RWPE1 (cell line): ENCODE data around the gene CASKIN1.
"Not testable (repeated sequence)": the region's sequence is repeated elsewhere in the genome, so short reads cannot be mapped to it uniquely, and the experiment has no call there.

ENCODE experiments used
- CTCF ChIA-PET: fragments of 350-600 bp; sonication (Branson Sonifier 250); formaldehyde crosslinking; extraction: SDS; loops from one replicate; lab custom pipeline; 2021; lab: Yijun Ruan, JAX
- POLR2A ChIA-PET: fragments of 400-600 bp; formaldehyde crosslinking; extraction: SDS; loops from one replicate; lab custom pipeline; 2020; ENCODE audit warnings: antibody characterized with exemption; ENCODE audit not compliant: low non-redundant PET; lab: Yijun Ruan, JAX
- DNase-seq: peaks from one replicate; pipeline ENCODE4 v3.0.0; 2012; ENCODE audit warnings: low spot score
- H3K27ac ChIP-seq: fragments of 450-650 bp; 2 replicates; pipeline ENCODE4 v1.5.1; 2017
- TF ChIP-seq, protein P1 (sequence below): fragments of 450-650 bp; conservative IDR thresholded peaks from 2 replicates; pipeline ENCODE4 v1.5.1; 2017; ENCODE audit warnings: low read depth, mild to moderate bottlenecking

The CASKIN1 gene

DNA sequence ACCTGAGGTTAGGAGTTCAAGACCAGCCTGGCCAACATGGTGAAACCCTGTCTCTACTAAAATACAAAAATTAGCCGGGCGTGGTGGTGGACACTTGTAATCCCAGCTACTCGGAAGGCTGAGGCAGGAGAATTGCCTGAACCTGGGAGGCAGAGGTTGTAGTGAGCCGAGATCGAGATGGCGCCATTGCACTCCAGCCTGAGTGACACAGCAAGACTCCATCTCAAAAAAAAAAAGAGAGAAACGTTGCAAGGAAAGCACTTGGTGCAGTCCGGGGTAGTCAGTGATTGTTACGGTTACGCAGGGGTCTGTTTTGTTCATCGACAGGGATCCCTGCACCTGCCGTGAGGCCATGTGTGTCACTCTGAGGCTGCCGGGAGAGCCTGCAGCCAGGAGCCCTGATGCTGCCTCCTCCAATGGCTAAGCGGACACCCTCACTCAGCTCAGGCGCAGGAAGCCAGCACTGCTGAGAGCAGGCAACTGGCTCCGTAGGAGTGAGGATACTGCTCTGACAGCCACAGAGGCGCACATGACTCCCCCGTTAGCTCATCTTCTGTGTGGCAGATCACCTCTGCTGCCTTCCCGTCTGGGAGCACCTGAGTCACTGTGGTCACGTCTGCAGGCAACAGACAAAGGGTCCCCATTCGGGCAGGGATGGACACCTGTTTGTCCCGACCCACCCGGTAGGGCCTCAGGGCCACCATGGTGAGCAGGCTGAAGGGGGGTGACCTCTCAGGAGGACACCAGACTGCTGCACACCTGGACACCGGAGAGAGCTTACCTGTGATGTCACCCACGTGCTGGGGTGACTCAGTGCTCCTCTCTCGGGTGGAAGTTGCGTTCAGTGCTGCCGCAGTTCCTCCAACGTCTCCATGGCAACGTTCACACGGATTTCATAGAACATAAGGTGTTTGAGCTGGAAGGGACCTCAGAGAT is 53.2 kb downstream of the CASKIN1 start:
- TF ChIP-seq, protein P1, sequence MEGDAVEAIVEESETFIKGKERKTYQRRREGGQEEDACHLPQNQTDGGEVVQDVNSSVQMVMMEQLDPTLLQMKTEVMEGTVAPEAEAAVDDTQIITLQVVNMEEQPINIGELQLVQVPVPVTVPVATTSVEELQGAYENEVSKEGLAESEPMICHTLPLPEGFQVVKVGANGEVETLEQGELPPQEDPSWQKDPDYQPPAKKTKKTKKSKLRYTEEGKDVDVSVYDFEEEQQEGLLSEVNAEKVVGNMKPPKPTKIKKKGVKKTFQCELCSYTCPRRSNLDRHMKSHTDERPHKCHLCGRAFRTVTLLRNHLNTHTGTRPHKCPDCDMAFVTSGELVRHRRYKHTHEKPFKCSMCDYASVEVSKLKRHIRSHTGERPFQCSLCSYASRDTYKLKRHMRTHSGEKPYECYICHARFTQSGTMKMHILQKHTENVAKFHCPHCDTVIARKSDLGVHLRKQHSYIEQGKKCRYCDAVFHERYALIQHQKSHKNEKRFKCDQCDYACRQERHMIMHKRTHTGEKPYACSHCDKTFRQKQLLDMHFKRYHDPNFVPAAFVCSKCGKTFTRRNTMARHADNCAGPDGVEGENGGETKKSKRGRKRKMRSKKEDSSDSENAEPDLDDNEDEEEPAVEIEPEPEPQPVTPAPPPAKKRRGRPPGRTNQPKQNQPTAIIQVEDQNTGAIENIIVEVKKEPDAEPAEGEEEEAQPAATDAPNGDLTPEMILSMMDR: no peak
- H3K27ac ChIP-seq: peak overlapping the region; percentile 8; the same call in 1 of the 2 replicates
- ChIA-PET POLR2A (interaction anchor here (0.5 kb wide), 1 partner anchor 244 kb away, joined by 3 read pairs; no protein-coding TSS in a partner anchor), CTCF (interaction anchor here (0.8 kb wide), 1 partner anchor 22 kb away, joined by 4 read pairs; no protein-coding TSS in a partner anchor)
- no peak for DNase-seq

DNA sequence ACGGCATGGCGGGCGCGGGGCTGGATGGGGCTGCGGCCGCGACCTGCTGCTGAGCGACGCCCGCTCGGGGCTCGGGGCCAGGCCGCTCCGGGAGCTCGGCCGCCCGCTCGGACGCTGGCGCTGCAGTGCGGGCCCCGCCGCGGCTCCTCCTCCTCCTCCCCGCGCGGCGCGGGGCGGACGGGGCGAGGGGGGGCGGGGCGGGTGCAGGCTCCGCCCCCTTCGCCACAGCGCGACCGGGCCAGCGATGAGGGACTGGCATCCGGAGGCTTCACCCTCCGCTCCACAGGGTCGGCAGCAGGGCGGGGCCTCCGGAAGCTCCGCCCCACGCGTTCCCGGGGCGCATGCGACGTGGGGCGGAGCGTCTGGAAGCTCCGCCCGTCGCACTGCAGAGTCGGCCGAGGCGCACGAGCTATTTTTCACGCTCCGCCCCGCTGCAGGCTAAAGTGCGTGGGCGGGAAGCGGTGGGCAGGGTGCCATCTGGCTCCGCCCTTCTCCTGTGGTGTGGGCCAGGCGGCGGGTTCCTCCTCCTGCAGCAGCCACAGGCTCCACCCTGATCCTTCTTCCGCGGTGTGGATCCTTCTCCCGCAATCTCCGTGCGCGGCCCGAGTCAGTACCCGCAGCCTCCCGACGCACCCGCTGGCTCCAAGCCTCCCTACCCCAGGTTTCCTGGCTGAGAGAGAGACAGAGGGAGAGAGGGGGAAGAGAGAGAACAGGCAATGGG is 60.5 kb downstream of the CASKIN1 start, which contains the start of gene PKD1:
Gene PKD1, minus strand, starts transcription at position 129 of the 721 bp plus-strand sequence. CDS start 209 bp downstream, outside the sequence.
- POLR2A ChIA-PET, CTCF ChIA-PET, DNase-seq: not testable (repeated sequence)
- H3K27ac ChIP-seq: peak within 1 kb of the TSS; percentile 82

DNA sequence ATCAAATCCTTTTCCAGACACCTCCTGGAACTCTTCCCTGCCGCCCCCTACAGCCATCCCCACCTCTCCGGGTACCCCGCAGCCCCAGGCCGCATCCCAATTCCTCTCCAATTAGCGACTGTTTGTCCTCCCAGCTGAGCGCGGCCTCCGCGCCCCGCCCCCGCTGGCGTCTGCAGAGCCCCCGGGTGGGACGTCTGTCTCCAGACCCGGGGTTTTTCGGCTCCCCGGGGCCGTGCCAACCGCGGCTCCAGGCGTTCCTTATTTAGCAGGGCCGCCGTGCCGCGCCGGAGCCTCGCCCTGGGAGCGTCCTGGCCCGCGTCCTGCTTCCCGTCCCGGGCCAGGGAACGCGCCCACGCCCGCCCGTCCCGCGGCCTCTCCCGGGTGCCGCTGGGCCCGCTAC is 61.3 kb downstream of the CASKIN1 start:
- CTCF ChIA-PET, DNase-seq, POLR2A ChIA-PET: not testable (repeated sequence)
- H3K27ac ChIP-seq: peak overlapping the region; percentile 82

DNA sequence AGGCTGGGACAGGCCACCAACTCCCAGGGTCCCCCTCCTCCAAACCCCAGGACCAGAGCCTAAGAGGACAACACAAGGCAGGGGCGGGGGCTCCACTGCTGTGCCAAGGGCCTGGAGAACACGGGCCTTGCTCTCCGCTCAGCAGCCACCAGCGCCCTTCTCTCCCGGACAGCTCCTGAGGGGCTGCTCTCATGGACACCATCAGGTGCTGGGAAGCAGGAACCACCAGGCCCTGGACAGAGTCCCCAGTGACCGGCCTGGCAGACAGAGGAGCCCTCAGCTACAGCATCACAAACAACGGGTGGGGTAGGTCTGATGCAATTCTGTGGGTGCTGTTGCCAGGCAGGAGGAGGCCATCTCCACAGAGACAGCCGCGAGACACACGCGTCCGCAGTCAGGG is 62.6 kb downstream of the CASKIN1 start:
- peak overlapping the region; percentile 60 for H3K27ac ChIP-seq
- DNase-seq, POLR2A ChIA-PET, CTCF ChIA-PET: not testable (repeated sequence)

DNA sequence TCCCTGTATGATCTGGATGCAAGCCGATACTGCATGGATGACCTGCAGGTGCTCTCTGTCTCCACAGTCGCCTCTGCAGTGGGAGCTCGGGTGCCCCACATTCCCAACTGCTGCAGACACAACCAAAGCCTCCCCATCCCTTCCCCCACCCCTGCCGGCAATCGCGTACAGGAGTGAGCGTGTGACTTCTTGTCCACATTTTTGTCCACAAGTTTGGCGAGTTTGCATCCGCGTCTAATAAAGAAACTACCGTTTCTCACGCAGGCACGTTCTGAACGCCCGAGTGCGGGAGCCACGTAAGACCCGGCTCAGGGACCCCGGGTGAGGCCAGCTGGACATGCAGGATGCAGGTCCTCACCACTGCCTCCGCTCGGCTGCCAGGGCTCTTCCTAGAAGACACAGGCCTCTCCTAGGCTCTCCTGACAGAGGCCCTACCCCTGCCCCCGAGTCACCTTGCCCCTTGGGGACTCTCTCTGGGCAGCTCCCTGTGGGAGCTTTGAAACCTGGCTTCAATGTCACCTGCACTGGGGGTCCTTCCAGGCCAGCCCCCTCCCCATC is 66.4 kb downstream of the CASKIN1 start:
- POLR2A ChIA-PET, CTCF ChIA-PET: not testable (repeated sequence)
- peak overlapping the region; percentile 96 for H3K27ac ChIP-seq

DNA sequence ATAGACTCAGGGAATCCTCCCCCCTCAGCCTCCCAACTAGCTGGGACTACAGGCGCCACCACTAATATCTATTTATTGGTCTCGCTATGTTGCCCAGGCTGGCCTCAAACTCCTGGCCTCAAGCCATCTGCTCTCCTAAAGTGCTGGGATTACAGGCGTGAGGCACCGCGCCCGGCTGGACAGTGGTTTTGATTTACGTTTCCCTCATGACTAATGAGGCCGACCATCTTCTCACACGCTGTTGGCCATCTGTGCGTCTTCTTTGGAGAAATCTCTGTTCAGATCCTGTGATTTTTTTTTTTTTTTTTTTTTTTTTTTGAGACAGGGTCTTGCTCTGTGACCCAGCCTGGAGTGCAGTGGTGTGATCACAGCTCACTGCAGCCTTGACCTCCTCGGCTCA is 67.2 kb downstream of the CASKIN1 start:
- CTCF ChIA-PET, POLR2A ChIA-PET, DNase-seq: not testable (repeated sequence)
- peak overlapping the region; percentile 96 for H3K27ac ChIP-seq

More for the DNA sequence above, 66.4 kb downstream of the CASKIN1 start:
- DNase-seq: not testable (repeated sequence)

DNA sequence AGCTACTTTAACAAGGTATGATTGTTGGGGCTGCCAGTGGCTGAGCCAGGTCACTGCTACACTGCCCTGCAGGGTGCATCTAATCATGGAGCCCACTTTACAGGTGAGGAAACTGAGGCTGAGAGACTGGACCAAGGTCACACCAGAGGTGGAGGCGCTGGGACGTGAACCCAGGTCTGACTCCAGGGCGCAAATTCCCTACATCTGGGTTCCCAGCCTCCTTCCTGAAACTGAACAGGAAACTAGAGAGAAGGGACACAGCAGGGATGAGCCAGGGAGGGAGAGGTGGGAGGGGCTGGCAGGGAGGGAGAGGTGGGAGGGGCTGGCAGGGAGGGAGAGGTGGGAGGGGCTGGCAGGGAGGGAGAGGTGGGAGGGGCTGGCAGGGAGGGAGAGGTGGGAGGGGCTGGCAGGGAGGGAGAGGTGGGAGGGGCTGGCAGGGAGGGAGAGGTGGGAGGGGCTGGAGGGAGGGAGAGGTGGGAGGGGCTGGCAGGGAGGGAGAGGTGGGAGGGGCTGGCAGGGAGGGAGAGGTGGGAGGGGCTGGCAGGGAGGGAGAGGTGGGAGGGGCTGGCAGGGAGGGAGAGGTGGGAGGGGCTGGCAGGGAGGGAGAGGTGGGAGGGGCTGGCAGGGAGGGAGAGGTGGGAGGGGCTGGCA is 68.7 kb downstream of the CASKIN1 start:
- CTCF ChIA-PET: interaction anchor here (0.7 kb wide), 1 partner anchor 51 kb away, joined by 3 read pairs; no protein-coding TSS in a partner anchor

More for the DNA sequence above, 68.7 kb downstream of the CASKIN1 start:
- DNase-seq, POLR2A ChIA-PET: not testable (repeated sequence)
- peak overlapping the region; percentile 99 for H3K27ac ChIP-seq
